SKM-1 (cell line): Measurements from ENCODE around the gene MKI67.
"Not testable (repeated sequence)": the region's sequence is repeated elsewhere in the genome, so short reads cannot be mapped to it uniquely, and the experiment has no call there.

ENCODE experiments used
- DNase-seq: peaks from one replicate; lab custom pipeline; 2025; ENCODE audit not compliant: unreplicated experiment; lab: John Stamatoyannopoulos, UW

Gene MKI67

GRCh38 chr10:128113026-128113425 lies 13.2 kb downstream of the MKI67 start:
- DNase-seq = no peak

DNA sequence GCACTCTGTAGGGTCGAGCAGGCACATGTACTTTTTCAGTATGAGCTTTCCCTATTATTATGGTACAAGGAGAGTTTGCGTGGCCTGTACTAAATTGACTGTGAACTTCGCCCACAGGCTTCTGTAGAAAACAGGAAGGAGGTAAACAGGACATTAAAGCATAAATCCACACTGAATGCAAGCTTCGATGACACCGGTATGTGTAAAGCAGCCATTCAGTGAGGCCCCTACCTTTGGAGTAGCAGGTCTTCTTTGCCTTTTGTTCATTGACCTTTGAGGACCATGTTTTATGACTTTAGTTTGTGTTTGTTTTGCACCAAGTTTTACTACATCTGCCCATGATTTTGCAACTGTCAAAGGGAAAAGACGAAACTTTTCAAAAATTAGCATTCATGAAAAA lies 14.5 kb downstream of the MKI67 start:
- DNase-seq = no peak

DNA sequence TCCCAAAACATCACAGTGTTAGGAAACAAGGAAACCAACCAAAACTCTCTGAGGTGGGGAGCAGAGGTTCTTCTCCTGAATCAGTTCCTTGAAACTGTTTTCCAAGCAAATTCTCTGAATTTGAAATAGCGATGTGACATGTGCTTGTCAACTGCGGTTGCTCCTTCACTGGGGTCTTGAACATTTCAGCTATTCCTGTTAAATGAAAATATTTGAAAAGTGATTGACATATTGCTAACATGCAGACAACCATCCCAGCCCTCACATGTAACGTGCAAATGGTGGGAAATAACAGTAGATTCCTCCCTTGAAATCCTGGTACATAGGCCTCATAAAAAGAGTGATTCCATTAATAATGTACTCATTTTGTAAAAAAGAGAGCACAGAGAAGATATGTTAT lies 15.9 kb downstream of the MKI67 start:
- DNase-seq = no peak

DNA sequence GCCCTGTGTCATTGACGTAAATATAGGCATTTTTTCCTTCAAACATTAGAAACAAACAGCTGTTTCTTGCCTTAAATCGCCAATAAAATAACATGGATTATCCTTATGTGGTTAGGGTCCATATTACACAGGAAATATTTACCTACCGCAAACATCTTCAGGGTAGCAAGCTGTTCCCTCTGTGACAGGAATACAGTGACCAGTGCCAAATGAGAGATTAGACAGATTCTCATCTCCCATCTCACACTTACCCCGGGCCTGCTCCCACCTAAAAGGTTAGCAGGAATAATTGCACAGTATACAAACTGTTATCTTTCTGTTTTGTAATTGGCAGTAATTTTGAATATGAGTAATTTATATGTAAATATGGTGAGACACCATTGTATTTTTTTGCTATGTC lies 16.5 kb downstream of the MKI67 start:
- no peak for DNase-seq

GRCh38 chr10:128105383-128105782 lies 20.8 kb downstream of the MKI67 start:
- no peak for DNase-seq

GRCh38 chr10:128103229-128103714 lies 23.0 kb downstream of the MKI67 start:
- DNase-seq = no peak

DNA sequence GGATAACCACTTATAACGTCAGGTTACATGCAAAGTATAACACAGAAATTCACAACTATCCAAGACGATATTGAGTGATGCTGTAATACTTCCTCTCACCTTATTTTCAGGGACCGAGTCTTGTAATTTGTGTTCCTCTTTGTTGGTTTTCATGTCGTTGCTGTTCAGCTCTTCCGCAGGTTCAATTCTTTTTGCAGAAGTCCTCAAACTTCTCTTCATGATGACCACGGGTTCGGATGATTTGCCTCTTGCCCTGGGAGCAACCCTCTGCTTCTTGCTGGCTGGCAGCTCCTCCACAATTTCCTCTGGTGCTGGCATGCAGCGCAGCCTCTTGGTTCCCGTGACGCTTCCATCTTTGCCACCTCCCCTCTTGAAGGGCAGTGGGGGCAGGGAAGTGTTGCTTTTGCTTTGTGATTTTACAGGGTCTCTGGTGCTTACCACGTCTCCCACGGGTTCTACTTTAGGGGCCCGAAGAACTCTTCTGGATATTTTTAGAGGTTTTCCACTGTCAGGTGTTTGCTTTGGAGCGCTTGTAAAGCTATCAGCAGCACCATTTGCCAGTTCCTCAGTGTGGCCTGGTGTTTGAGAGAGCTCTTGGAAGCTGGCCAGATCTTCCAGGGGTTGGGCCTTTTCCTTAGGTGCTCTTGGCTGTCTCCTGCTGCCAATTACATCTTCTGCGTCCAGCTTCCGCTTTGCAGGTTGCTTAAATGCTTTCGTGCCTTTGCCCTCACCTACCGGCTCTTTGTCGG lies 23.6 kb downstream of the MKI67 start:
- no peak for DNase-seq

DNA sequence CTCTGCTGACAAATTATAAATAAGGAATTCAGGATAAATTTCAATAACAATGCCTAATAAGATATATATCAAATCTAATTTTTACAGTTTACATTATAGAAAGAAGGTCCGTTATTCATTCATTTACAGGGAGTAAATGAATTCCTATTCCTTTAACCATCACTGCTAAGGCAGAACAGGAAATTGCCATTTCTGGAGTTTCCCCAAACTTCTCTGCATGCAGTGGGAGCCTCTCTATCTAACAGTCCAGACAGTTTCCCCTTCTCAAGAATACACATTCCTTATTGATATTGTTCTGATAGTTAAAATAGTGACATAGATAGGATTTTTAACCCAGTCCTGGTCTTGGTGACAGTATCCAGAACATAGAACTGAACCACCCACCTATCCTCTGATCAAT lies 24.3 kb downstream of the MKI67 start:
- DNase-seq = no peak

DNA sequence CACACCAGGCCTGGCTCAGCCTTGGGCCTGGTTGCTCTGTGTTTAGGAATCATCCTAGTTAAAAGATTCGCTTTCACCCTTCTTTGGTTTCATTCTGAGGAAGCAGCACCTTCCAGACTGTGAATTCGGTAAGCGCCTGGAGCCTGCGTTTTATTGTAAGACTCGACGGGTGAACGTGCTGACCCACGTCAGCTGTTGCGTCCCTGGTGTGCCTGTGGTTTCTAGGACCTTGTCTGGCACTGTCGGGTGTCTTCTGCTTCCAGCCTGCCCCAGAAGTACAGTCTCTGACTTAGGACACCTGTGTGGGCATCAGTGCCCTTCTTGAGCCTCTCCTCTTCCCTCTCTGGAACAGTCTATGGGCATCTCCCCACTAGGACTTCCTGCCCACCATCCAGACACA lies 26.3 kb downstream of the MKI67 start:
- DNase-seq = no peak

GRCh38 chr10:128098631-128099030 lies 27.6 kb downstream of the MKI67 start:
- DNase-seq = no peak

DNA sequence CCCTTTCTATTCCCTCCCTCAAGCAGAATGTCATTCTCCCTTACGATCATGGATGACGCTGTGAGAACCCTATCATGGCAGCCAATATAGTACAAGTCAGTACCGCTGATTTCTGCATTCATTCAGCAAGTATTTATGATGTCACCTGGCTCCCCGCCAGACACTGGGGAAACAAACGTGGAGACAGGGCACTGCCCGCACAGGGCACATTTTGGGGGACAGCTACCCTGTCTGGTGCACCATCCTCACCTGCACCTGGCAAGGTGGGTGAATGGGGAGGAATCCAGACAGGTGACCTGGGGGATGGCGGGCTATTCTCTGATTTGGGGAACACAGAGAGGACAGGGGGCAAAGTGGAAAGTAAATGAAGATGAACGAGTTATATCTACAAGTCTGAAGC lies 28.4 kb downstream of the MKI67 start:
- DNase-seq = no peak

GRCh38 chr10:128096486-128097199 lies 29.6 kb downstream of the MKI67 start:
- DNase-seq = no peak

DNA sequence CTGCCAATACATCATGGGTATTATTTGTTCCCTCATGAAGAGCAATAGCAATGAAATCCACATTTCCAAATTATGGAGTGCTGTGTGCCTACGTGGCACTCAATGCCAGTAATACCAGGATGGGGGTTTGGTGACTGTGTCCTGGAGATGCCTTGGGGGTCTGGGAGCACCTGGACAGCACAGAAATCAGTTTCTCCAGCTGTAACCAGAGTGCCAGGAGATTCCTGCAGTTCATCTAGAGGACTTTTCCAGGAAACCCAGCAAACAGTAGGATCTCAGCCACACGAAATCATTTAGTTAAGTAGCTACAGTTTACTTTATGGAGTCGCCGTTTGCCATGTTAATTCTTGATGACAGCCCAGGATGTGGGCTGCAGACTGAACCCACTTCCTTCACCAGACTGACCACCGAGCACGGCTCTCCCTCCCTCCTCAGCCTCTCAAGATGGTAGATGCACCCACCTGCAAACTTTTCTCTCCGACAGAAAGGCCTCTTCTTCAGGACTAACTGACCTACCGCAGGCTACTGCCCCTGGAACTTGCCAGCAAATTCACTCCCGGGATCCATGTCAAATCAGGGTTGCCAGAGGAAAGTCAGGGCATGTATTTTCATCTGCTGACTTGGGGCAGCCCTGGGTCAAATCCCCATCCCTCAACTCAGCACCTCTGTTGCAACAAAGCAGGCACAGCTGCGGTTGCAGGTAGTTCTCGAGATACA lies 30.3 kb downstream of the MKI67 start:
- no peak for DNase-seq

- DNase-seq = no peak
Measured at GRCh38 chr10:128095027-128095752, 31.0 kb downstream of the MKI67 start.

DNA sequence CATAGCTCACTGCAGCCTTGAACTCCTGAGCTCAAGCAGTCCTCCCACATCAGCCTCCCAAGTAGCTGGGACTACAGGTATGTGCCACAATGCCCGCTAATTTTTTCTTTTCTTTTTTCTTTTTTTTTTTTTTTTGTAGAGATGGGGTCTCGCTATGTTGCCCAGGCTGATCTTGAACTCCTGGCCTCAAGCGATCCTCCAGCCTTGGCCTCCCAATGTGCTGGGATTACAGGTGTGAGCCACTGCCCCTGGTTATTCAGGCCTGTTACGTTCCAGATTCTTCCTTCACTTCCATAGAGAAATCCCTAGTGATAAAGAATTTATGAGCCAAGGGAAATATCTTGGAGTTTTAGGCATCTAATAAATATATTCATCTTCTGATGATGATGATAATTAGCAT lies 31.6 kb downstream of the MKI67 start:
- DNase-seq = not testable (repeated sequence)

- DNase-seq = no peak
Measured at GRCh38 chr10:128092454-128092853, 33.8 kb downstream of the MKI67 start.

- DNase-seq = no peak
Measured at GRCh38 chr10:128091636-128092210, 34.5 kb downstream of the MKI67 start.

- DNase-seq = no peak
Measured at GRCh38 chr10:128087884-128088709, 38.1 kb downstream of the MKI67 start.

GRCh38 chr10:128087146-128087883 lies 38.9 kb downstream of the MKI67 start:
- DNase-seq = no peak
